Mesenteric fat pad (tissue), 1 donor: Measurements from ENCODE around the gene SUV39H1. TPM values are rescaled to one million over a fixed set of nuclear protein-coding genes. Genes with fewer than 3 reads are reported as not detected.
"Not testable (repeated sequence)": the region's sequence is repeated elsewhere in the genome, so short reads cannot be mapped to it uniquely, and the experiment has no call there.

ENCODE experiments used
- DNase-seq: peaks from one replicate; pipeline ENCODE4 v3.0.0-alpha.2; 2020; ENCODE audit warnings: low spot score
- total RNA-seq: library from RNA; stranded (reverse); fragmentation: NEBNext Ultra II Directional; extraction: Animal tissue kit (Norgen Biotek cat#: 25700); gene quantifications from one replicate; pipeline ENCODE4 v1.2.1, GENCODE V29; 2021
- donor health status: DM: yes; HTN: yes; CAD: no.

The SUV39H1 gene
- total RNA-seq, 1 donor from 2014 or later: 5.1 TPM

DNA sequence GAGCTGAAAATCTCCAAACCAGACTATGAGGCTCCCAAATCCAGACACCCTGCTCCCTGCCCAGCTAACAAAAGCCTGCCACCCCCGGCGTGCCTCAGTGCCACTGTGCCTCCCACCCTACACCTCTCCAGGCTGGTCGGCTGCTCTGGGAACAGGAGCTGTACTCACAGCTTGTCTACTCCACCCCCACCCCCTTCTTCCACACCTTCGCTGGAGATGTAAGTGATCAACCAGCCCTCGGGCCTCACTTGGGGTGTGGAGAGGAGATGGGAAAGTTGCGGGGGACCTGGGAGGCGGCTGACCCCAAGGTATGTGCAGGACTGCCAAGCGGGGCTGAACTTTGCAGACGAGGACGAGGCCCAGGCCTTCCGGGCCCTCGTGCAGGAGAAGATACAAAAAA lies 11.1 kb upstream of the SUV39H1 start:
- no peak for DNase-seq

DNA sequence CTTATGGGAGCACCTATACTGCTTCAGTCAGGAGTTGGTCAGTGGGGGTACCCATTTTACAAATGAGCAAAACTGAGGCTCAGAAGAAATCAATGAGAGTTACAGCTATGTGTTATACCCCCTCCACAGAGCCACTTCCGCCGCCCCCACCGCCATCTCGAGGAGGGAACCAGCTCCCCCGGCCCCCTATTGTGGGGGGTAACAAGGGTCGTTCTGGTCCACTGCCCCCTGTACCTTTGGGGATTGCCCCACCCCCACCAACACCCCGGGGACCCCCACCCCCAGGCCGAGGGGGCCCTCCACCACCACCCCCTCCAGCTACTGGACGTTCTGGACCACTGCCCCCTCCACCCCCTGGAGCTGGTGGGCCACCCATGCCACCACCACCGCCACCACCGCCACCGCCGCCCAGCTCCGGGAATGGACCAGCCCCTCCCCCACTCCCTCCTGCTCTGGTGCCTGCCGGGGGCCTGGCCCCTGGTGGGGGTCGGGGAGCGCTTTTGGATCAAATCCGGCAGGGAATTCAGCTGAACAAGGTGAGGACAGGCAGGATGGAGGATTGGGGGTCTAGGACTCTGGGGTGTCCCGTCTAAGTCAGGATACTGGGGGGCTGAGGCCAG lies 7.9 kb upstream of the SUV39H1 start:
- no peak for DNase-seq

DNA sequence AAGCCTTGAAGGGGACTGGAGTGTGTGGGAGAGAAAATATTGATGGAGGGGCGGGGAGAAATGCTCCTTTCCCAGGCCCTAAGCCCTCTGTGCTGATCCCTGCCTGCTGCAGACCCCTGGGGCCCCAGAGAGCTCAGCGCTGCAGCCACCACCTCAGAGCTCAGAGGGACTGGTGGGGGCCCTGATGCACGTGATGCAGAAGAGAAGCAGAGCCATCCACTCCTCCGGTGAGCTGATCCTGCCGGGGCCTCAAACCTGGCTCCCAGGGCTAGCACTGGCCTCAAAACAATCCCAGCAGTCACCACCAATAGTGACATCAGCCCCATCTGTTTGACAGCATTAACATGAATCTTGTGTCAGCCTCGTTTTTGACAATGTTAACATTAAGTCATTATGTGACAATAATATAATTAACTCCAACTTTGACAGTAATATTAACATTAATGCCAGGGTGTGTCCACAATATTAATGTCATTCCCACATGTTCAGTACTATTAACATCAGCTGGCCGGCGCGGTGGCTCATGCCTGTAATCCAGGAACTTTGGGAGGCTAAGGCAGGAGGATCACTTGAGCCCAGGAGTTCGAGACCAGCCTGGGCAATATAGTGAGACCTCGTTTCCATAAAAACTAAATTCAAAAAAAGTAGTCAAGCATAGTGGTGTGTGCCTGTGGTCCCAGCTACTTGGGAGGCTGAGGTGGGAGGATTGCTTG lies 7.2 kb upstream of the SUV39H1 start:
- DNase-seq: no peak

DNA sequence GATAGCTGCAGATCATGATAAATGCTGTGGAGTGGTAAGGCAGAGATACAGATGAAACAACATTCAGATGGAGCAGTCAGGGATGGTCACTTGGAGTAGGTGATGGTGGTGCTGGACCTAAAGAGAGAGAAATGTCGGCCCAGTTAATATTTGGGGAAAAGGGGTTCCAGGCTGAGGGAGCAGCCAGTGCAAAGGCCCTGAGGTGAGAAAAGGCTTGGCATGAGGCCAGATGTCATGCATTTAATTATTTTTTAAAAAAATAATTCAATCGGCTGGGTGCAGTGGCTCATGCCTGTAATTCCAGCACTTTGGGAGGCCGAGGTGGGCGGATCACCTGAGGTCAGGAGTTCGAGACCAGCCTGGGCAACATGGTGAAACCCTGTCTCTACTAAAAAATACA lies 4.8 kb upstream of the SUV39H1 start:
- DNase-seq: not testable (repeated sequence)

DNA sequence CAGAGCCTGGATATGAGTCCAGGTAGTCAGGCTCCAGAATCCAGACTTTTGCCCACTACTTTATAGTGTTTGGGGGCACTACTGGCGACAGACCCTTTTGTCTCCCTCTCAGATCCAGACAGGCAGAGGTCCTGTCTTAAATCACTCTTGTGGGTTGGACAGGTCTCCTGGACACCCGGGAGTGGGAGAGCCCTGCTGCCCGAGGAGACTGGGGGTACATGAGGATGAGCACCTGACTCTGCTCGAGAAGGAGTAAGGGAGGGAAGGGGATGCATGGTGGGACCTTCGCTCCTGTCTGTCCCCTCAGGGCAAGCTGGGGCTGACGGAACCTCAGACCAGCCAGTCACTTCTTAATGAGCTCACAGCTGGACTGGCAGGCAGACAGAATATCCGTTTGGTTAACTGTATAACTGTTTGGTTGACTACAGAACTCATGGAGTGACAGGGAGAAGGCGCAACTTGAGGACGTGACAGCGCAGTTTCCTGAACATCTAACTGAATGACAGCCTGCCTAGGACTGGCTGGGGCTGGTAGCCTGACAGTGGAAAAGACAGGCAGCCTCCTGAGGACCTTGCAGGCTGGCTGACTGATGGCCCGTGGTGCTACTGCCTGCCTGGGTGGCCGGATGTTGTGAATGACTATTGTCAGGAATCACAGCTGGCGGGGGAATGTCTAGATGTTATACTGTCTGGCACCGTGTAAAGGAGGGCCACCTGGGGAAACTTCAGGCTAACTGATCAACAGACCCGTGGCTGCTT lies 1.6 kb upstream of the SUV39H1 start:
- no peak for DNase-seq

DNA sequence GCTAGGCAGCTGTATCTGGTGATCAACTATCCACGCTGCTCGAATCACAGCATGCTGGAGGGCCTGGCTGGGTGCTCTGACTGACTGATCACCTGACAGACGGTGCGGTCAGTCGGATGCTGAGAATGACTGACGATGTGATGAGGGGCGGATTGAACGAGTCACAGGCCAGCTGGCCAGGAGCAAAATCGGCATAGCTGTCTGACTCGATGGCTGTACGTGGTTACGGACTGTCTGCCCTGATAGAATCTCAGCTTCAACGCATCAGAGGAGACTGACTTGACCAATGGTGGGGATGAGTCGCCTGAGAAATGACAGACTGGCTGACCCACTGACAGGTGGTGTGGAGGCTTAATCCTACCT lies 1.0 kb upstream of the SUV39H1 start:
- DNase-seq: no peak

DNA sequence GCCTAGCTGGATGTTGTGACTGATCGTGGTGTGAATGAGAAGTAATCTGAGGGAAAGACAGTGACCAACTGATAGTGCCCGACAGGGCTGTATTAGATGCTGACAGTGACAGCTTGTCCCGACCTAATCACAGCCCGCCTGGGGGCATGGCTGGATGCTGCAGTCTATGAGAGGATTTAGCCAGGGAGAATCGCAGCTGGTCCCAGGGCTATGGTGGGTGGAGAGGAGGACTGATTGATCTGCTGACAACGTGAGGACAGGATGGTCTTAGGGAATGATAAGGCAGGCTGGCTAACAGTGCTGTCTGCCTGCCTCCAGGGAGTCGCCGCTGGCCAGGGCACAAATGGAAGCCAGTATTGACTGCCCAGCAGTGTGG lies 621 bp upstream of the SUV39H1 start:
- no peak for DNase-seq

DNA sequence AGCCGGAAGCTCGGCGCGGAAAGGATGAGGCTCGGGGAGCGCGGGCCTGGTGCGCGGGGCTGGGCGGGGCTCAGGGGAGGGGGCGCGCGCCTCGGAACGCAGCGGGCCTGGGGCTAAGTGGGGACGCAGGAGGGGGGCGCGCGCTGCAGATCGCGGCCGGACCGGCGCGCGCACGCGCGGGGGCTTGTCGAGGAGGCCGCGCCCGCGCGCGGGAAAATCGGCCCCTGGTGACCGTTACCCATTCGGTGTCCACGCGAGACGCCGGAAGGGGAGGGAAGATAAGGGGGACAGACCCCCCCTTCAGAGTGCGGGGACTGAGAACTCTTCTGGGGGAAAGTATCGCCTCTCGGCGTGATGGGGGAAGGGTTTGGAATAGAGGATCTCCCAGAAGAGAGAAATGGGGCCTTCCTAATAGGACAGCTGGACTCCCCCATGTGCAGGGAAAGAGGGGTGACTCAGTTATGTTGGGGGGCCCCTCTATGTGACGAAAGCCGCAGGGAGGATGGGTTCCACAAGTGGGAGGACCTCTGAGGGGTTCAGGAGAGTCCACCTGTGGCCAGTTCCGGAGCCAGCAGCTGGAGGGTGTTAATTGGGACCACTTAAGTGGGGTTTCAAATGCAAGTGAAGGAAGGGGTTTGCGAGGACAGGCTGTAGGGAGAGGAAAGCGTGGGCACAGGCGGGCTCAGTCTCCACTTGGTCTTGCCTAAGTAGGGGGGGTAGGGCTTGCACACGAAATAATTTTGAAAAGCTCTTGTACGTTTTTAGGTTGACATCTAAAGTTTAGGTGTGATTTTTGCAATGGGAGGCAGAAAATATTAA lies 584 bp downstream of the SUV39H1 start:
- DNase-seq: peak; percentile 72

DNA sequence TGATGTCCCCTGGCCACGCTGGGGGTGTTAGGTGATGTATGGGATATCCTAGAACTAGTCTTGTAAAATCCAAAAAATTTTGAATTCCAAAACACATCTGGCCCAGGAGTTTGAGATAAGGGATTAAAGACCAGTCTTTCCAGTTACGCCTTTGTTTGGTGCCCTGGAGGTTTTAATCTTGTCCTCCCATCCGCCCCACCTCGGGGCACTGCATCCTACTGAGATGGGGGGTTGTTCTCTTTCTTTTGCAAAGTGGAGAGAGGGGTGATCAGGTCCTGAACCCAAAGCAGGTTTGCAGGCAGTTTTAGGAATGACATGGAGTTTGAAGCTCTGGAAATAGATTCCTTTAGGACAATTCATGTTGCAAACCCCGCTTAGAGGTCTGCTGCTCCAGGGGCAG lies 1.8 kb downstream of the SUV39H1 start:
- peak; percentile 16 for DNase-seq

DNA sequence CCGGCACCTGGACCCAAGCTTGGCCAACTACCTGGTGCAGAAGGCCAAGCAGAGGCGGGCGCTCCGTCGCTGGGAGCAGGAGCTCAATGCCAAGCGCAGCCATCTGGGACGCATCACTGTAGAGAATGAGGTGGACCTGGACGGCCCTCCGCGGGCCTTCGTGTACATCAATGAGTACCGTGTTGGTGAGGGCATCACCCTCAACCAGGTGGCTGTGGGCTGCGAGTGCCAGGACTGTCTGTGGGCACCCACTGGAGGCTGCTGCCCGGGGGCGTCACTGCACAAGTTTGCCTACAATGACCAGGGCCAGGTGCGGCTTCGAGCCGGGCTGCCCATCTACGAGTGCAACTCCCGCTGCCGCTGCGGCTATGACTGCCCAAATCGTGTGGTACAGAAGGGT lies 3.7 kb downstream of the SUV39H1 start:
- peak; percentile 86 for DNase-seq

DNA sequence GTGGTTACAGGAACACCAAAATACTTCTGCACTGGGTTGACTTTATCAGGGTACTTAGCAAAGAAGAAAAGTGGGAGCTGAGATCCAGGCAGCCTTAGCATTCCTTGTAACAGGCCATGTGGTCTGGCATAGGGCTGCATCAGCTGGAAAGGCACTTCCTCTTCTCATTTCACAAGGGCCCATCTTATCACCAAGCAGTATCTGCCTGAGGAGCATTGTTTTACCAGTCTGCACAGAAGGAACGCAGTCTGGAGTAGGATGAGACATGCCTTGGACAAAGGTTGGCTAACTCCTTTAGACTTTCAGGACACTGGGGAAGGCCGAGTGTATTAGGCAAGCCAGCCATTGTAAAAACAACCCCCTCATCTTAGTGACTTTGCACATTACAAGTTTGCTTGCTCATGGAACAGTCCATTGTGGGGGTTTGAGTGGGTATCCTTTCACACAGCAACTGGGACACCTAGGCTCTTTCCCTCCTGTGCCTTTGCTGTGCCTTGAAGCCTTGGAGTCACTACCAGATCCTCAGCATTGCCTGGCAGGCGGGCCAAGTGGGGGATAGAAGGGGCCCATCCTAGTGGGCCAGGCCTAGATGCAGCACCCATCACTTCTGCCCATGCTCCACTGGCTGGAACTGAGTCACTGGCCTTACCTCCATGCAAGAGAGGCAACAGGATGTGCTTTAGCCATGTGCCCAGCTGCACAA lies 4.6 kb downstream of the SUV39H1 start:
- DNase-seq: peak; percentile 64

DNA sequence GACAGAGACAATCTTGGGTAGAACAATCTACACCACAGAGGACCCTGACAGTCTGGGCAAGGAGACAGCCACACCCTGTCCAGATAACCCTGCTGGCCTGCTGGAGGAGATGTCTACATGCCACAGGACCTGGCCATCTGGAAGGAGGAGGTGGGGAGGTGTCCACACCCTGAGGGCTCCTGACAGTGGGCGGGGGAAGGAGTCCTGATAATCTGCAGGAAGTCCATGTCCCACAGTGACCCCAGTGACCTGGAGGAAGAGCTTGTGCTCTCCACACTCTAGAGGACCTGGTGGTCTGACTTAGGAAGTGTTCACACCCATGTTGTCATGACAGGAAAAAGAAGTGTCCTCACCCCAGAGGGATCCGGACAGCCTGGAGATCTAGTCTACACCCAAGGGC lies 5.5 kb downstream of the SUV39H1 start:
- DNase-seq: no peak

DNA sequence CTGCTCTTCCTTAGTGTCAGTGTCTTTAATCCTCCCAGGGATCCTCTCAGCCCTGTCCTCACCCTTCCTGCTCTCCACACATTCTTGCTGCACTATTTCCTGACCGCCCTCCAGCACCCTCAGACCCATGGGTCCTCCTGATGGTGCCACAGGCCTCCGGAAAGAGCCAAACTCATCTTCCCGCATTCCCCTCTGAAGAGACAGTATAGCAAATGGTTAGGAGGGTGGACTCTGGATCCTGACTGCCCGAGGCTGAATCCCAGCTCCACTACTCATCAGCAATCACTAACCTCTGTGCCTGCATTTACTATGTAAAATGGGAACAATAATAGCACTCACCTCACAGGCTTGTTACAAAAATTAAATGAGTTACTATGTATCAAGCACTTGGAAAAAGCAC lies 6.2 kb downstream of the SUV39H1 start:
- DNase-seq: no peak

DNA sequence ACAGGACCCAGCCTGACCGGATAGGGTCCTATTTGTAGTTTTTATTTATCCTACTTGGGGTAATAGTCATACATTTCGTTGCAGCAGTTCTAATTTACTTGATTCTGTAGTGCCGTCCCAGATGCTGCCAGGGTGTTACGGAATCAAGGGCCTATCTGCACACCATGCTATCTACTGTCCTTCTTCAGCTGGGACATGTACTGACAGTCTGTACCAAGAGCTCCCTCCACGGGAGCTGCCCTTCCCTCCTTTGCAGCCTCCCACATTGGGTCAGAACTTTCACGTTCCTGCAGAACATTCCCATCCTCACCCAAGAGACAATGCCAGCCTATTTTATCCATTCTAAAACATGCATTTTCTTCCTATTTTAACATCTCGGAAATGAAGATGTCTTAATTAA lies 6.7 kb downstream of the SUV39H1 start:
- DNase-seq: no peak

DNA sequence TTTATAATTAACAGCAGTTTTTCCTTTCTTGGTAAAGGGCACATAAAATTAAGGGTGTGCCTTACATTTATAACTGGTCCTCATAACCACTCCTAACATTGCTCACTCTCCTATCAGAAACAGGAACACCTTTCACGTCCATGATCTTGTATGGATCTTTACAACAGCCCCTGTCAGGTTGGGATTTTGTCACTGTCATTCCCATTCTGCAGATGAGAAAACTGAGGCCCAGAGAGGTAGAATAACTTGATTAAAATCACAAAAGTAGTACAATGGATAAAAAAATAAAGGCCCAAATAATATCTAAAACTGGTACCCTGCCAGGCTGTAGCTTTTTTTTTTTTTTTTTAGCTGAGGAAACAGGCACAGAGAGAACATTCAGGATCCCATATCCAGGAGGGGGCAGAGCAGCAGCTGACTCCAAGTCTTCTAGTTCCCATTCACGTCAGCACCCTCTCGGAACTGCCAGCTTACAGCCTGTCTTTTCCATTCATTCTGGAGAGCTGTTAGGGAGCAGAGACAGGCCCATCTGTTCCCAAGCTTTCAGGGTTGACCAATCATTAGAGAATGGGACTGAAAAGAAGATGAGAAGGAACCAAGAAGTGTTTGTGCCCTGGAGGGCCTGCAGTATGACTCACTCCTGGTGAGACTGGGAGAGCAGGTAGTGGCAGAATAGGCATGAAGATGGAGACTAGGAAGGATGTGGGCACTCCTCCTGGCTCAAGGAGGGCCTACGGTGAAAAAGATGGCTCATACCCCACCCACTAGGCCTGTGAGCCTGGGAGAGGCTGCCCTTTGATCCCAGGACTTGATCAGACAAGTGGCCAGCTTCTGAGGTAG lies 7.3 kb downstream of the SUV39H1 start:
- DNase-seq: no peak

DNA sequence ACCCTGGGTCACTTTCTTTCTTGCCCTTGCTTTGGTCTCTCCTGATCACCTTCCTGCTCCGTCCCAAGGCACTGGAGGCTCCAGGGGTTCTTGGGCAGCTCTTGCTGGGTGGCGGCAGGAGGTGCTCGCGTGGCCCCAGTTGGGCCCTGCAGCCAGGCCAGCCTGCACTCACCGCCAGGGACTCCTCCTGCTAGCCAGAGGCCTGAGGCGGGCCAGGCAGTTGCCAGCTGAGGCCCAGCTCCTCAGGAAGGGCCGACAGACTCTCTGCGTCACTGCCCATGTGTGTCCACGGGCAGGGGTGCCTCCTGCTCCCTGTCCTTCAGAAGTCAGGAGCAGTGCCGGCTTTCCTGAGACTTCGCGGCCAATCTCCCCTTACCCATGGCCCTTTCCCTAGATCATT lies 9.3 kb downstream of the SUV39H1 start:
- no peak for DNase-seq

DNA sequence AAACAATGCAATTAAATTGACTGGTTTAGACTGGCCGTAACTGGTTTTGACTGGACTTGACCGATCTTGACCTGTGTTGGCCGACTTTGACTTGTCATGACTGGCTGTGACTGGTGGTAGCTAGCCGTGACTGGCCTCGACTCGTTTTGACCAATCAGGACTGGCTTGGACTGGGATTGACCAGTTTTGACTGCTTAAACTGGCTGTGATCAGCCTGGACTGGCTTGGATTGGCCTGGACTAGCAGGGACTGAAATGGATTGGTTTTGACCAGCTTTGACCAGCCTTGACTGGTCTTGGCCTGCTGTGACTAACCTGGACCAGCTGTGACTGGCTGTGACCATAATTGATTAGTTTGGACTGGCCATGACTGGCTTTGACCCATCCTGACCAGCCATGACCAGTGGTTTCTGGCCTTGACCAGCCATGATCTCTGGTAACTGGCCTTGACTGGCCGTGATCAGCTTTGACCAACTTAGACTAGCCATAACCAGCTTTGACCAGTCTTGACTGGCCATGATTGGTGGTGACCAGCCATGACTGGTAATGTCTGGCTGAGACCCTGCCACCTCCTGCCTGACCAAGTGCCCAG lies 13.1 kb downstream of the SUV39H1 start:
- no peak for DNase-seq

DNA sequence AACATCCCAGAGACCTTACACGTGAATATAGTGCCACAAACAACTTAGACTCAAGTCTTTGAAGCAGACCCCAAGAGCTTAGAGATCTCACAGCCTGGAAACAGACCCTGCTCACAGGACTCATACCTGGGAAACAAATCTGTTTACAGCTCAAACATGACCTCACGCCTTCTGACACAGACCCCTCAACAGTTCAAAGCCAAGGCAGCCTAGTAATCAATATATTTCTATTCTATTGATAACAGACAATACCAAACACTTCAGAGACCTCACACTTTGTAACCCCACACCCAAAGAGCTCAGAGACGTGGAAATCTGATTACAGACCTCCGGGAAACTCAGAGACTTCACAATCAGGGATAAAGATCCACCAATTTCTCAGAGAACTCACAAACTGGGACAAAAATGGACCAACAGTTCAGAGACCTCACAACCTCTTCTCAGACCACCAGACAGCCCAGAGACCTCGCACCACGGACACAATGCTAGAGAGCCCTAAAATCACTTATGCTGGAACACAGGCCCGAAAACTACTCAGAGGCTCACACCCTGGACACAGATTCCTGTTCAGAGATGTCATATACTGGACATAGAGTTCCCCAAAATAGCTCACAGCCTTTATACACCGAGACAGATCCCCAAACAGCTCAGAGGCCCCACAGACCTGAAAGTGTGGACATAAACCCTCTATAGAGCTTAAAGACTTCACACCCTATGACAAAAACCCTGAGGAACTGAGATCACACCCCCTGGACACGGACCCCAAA lies 14.8 kb downstream of the SUV39H1 start:
- DNase-seq: no peak

DNA sequence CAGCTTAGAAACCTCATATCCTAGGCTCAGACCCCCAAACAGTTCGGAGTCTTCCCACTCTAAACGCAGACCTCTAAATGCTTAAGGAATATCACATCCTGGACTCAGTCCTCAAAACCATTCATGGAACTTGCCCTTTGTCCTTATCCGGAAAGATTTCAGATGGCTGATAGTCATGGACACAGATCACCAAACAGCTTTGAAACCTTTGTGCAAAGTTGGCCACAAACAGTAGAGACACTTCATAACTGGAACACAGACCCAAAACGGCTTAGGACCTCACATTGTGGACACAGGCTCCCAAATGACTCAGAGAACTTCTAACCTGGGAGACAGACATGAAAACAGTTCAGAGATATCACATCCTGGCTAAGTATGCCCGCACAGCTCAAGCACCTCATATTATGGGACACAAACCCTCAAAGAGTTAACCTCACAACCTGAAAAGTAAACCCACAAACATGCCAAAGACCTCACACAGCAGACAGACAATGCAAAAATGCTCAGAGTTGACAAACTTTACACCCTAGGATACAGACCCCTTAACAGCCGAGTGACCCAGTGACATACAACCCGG lies 15.5 kb downstream of the SUV39H1 start:
- no peak for DNase-seq
